OCI-LY1 (cell line): ENCODE results near the gene LMBR1.

Experiments
- EZH2 ChIP-seq: fragments of 200-600 bp; sonication (generic), shearing (Covaris generic); IDR thresholded peaks from 2 replicates; pipeline ENCODE4 v1.8.0; 2017; ENCODE audit warnings: borderline replicate concordance, mixed run types, mild to moderate bottlenecking, antibody characterized with exemption, low read length, moderate library complexity, mixed read lengths
- TF ChIP-seq, protein P1 (sequence below): fragments of 200-600 bp; sonication (generic), shearing (Covaris generic); IDR thresholded peaks from 2 replicates; pipeline ENCODE4 v1.5.1; 2017; ENCODE audit warnings: mild to moderate bottlenecking, antibody characterized with exemption, low read length, moderate library complexity, mixed read lengths

GRCh38 chr7:156928406-156928747 is 35.4 kb upstream of the LMBR1 start:
- TF ChIP-seq, protein P1, sequence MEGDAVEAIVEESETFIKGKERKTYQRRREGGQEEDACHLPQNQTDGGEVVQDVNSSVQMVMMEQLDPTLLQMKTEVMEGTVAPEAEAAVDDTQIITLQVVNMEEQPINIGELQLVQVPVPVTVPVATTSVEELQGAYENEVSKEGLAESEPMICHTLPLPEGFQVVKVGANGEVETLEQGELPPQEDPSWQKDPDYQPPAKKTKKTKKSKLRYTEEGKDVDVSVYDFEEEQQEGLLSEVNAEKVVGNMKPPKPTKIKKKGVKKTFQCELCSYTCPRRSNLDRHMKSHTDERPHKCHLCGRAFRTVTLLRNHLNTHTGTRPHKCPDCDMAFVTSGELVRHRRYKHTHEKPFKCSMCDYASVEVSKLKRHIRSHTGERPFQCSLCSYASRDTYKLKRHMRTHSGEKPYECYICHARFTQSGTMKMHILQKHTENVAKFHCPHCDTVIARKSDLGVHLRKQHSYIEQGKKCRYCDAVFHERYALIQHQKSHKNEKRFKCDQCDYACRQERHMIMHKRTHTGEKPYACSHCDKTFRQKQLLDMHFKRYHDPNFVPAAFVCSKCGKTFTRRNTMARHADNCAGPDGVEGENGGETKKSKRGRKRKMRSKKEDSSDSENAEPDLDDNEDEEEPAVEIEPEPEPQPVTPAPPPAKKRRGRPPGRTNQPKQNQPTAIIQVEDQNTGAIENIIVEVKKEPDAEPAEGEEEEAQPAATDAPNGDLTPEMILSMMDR, result no peak
- TF ChIP-seq EZH2, result no peak
